Measurements from ENCODE around the gene ATG9A.
"Not testable (repeated sequence)": the region's sequence is repeated elsewhere in the genome, so short reads cannot be mapped to it uniquely, and the experiment has no call there.

The ATG9A gene

DNA sequence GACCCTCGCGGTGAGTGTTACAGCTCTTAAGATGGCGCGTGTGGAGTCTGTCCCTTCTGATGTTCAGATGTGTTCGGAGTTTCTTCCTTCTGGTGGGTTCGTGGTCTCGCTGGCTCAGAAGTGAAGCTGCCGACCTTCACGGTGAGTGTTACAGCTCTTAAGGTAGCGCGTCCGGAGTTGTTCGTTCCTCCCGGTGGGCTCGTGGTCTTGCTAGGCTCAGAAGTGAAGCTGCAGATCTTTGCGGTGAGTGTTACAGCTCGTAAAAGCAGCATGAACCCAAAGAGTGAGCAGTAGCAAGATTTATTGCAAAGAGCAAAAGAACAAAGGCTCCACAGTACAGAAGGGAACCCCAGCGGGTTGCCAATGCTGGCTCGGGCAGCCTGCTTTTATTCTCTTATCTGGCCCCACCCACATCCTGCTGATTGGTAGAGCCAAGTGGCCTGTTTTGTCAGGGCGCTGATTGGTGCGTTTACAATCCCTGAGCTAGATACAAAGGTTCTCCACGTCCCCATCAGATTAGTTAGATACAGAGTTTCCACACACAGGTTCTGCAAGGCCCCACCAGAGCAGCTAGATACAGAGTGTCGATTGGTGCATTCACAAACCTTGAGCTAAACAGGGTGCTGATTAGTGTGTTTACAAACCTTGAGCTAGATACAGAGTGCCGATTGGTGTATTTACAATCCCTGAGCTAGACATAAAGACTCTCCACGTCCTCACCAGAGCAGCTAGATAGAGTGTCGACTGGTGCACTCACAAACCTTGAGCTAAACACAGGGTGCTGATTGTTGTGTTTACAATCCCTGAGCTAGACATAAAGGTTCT, 28.7 kb downstream of the ATG9A start:
- H3K27me3 ChIP-seq (ENCODE audit: control insufficient read depth, insufficient read depth, low read length); H3K4me1 ChIP-seq (ENCODE audit: control insufficient read depth, insufficient read depth, low read length); H3K27ac ChIP-seq (ENCODE audit: low read depth, low read length); H3K4me3 ChIP-seq (ENCODE audit: low read depth, low read length); H3K36me3 ChIP-seq (ENCODE audit: control insufficient read depth, insufficient read depth, low read length); H3K9ac ChIP-seq (ENCODE audit: low read length); H3K9me3 ChIP-seq (ENCODE audit: control insufficient read depth, insufficient read depth, low read depth, low read length): not testable (repeated sequence)

DNA sequence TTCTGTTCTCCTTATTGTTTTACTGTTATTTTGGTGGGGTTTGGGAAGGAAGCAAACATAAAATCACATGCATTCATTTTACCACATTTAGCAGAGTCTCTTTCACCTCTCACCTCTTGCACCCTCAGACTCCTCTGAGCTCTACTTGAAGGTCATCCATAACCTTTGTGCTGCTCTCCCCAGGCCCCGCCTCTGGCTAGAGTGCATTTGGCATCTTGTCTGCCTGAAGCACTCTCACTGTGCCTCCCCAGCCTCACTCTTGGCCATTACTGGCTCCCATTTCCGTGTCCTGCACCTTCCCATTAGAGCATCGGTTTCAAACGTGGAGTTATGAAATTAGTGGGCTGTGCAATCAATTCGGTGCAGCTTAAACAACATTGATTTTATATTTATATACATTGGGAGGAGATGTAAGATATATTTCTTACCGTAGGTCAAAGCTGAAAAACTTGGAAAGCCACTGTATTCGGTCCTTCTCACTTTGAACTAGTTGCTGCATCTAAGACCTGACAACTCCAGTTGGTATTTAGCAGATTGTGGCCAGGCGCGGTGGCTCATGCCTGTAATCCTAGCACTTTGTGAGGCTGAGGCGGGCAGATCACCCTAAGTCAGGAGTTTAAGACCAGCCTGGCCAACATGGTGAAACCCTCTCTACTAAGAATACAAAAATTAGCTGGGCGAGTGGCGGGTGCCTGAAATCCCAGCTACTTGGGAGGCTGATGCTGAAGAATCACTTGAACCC, 29.8 kb downstream of the ATG9A start:
- H3K27ac ChIP-seq (ENCODE audit: low read depth, low read length) = no peak overlapping the region
- H3K4me3 ChIP-seq (ENCODE audit: low read depth, low read length) = no peak overlapping the region
- no peaks in the 10 kb centered on the region for H3K36me3 ChIP-seq (ENCODE audit: control insufficient read depth, insufficient read depth, low read length)
- H3K27me3 ChIP-seq (ENCODE audit: control insufficient read depth, insufficient read depth, low read length) = no peaks in the 10 kb centered on the region
- H3K9ac ChIP-seq (ENCODE audit: low read length) = no peak overlapping the region
- H3K4me1 ChIP-seq (ENCODE audit: control insufficient read depth, insufficient read depth, low read length) = no peaks in the 10 kb centered on the region
- 0 out of 2 replicates have a peak, but pooled peaks cover 2% of the 10 kb centered on the region for H3K9me3 ChIP-seq (ENCODE audit: control insufficient read depth, insufficient read depth, low read depth, low read length)

DNA sequence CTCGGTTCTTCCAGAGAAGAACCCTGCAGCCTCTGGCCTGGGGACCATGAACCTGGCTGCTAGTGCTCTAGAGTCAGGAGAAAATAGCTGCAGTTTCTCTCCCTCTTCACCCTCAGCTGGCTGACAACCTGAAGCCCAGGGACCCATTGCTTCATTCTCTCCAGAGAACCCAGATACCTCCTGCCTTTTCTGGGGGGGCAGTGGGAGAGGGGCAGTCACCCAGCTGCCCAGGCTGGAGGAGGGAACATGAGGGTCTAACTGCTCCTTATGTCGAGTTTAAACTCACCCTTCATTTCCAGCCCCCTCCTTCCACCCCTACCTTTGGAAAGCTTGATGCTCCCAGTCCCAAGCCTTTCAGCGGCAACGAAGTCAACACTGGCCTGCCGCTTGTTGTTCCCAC, 30.5 kb downstream of the ATG9A start:
- H3K4me1 ChIP-seq (ENCODE audit: control insufficient read depth, insufficient read depth, low read length) = no peaks in the 10 kb centered on the region

DNA sequence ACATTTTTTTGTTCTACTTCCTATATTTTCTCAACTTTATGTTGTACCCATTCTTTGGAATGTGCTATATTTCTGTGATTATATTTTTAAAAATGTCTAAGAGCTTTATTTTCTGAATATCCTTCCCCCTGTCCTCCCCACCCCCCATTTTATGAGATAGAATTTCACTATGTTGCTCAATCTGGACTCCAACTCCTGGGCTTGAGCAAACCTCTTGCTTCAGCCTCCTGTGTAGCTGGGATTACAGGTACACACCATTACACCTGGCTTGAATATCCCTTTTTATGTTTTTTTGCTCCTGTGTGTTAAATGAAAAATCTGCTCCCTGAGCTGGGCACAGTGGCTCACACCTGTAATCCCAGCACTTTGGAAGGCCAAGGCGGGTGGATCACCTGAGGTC, 32.0 kb downstream of the ATG9A start:
- Histone ChIP-seq H3K27ac (ENCODE audit: low read depth, low read length) (no peak overlapping the region), H3K9ac (ENCODE audit: low read length) (no peak overlapping the region), H3K9me3 (ENCODE audit: control insufficient read depth, insufficient read depth, low read depth, low read length) (no peaks in the 10 kb centered on the region), H3K36me3 (ENCODE audit: control insufficient read depth, insufficient read depth, low read length) (no peaks in the 10 kb centered on the region), H3K27me3 (ENCODE audit: control insufficient read depth, insufficient read depth, low read length) (no peaks in the 10 kb centered on the region), H3K4me1 (ENCODE audit: control insufficient read depth, insufficient read depth, low read length) (no peaks in the 10 kb centered on the region), H3K4me3 (ENCODE audit: low read depth, low read length) (no peak overlapping the region)

More for the DNA sequence above, 30.5 kb downstream of the ATG9A start:
- no peaks in the 10 kb centered on the region for H3K9me3 ChIP-seq (ENCODE audit: control insufficient read depth, insufficient read depth, low read depth, low read length)
- no peak overlapping the region for H3K27ac ChIP-seq (ENCODE audit: low read depth, low read length)
- no peak overlapping the region for H3K9ac ChIP-seq (ENCODE audit: low read length)
- no peak overlapping the region for H3K4me3 ChIP-seq (ENCODE audit: low read depth, low read length)
- no peaks in the 10 kb centered on the region for H3K36me3 ChIP-seq (ENCODE audit: control insufficient read depth, insufficient read depth, low read length)
- no peaks in the 10 kb centered on the region for H3K27me3 ChIP-seq (ENCODE audit: control insufficient read depth, insufficient read depth, low read length)

DNA sequence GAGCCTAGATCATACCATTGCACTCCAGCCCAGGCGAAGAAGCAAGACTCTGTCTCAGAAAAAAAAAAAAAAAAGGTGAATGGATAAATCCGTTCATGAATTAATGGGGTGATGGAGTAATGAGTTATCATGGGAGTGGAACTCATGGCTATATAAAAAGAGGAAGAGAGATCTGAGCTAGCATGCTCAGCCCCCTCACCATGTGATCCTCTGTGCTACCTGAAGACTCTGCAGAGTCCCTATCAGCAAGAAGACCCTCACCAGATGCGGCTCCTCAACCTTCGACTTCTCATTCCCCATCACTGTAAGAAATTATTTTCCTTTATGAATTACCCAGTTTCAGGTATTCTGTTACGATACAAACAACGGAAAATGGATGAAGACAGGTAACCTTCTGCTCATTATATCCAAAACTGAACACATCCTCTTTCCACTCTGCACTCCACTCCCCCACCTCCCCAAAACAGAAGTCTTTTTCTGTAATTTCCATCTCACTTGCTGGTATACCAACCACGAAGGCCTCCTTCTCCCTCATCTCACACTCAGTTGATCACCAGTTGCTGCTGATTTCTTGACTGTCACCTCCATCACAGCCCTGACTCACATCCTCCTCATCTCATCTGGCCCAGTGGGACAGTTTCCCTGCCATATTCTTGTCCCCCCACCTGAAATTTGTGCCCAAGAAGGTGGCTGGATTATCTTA, 42.5 kb downstream of the ATG9A start:
- H3K36me3 ChIP-seq (ENCODE audit: control insufficient read depth, insufficient read depth, low read length) = peaks cover 25% of the 10 kb centered on the region
- no peaks in the 10 kb centered on the region for H3K27me3 ChIP-seq (ENCODE audit: control insufficient read depth, insufficient read depth, low read length)
- H3K4me1 ChIP-seq (ENCODE audit: control insufficient read depth, insufficient read depth, low read length) = no peaks in the 10 kb centered on the region
- no peaks in the 10 kb centered on the region for H3K9me3 ChIP-seq (ENCODE audit: control insufficient read depth, insufficient read depth, low read depth, low read length)
- no peak overlapping the region for H3K9ac ChIP-seq (ENCODE audit: low read length)
- H3K4me3 ChIP-seq (ENCODE audit: low read depth, low read length) = no peak overlapping the region
- H3K27ac ChIP-seq (ENCODE audit: low read depth, low read length) = no peak overlapping the region

DNA sequence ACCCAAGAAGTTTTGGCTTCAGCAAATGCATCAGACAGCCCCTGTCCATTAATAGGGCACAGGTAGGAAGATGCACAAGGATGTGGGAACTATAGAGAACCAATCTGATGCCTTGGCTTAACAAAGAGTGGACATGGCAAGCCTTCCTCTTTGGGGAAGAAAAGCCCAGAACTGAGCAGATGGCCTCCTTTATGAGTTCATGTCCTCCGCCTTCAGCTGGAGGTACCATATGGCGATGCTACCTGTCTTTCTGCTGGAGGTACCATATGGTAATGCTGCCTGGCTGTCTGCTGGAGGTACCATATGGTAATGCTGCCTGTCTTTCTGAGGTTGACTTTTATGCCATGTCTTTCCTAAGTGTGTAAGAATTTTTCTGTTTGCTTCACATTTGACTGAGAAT, 45.3 kb downstream of the ATG9A start:
- H3K27ac ChIP-seq (ENCODE audit: low read depth, low read length) = no peak overlapping the region
- H3K9ac ChIP-seq (ENCODE audit: low read length) = no peak overlapping the region
- H3K9me3 ChIP-seq (ENCODE audit: control insufficient read depth, insufficient read depth, low read depth, low read length) = no peaks in the 10 kb centered on the region
- H3K36me3 ChIP-seq (ENCODE audit: control insufficient read depth, insufficient read depth, low read length) = peaks cover 49% of the 10 kb centered on the region
- no peaks in the 10 kb centered on the region for H3K27me3 ChIP-seq (ENCODE audit: control insufficient read depth, insufficient read depth, low read length)
- H3K4me3 ChIP-seq (ENCODE audit: low read depth, low read length) = no peak overlapping the region
- peaks cover 1% of the 10 kb centered on the region; the same call in 1 of the 2 replicates for H3K4me1 ChIP-seq (ENCODE audit: control insufficient read depth, insufficient read depth, low read length)

DNA sequence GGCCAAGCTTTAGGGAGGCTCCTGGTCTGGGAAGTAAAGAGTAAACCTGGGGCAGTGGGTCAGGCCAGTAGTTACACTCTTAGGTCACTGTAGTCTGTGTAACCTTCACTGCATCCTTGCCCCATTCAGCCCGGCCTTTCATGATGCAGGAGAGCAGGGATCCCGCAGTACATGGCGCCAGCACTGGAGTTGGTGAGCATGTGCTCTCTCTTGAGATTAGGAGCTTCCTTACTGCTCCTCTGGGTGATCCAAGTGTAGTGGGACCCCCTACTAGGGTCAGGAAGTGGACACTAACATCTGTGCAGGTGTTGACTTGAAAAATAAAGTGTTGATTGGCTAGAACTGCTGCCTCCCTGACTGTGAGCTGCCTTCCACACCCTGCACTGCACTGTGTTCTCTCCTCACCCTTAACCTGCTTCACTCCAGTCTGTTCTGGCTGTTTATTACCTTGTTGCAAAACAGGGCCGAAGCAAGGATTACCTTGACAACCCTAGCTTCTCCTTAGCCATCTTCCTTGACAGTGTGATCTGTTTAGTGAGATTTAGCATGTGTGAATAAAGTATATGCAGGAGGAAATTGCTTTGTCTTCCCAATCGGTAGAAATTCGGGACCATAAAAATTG, 46.2 kb downstream of the ATG9A start:
- Histone ChIP-seq H3K4me3 (ENCODE audit: low read depth, low read length) (no peak overlapping the region), H3K9me3 (ENCODE audit: control insufficient read depth, insufficient read depth, low read depth, low read length) (no peaks in the 10 kb centered on the region), H3K27me3 (ENCODE audit: control insufficient read depth, insufficient read depth, low read length) (no peaks in the 10 kb centered on the region), H3K4me1 (ENCODE audit: control insufficient read depth, insufficient read depth, low read length) (peaks cover 6% of the 10 kb centered on the region), H3K9ac (ENCODE audit: low read length) (no peak overlapping the region), H3K27ac (ENCODE audit: low read depth, low read length) (no peak overlapping the region), H3K36me3 (ENCODE audit: control insufficient read depth, insufficient read depth, low read length) (peaks cover 49% of the 10 kb centered on the region)

DNA sequence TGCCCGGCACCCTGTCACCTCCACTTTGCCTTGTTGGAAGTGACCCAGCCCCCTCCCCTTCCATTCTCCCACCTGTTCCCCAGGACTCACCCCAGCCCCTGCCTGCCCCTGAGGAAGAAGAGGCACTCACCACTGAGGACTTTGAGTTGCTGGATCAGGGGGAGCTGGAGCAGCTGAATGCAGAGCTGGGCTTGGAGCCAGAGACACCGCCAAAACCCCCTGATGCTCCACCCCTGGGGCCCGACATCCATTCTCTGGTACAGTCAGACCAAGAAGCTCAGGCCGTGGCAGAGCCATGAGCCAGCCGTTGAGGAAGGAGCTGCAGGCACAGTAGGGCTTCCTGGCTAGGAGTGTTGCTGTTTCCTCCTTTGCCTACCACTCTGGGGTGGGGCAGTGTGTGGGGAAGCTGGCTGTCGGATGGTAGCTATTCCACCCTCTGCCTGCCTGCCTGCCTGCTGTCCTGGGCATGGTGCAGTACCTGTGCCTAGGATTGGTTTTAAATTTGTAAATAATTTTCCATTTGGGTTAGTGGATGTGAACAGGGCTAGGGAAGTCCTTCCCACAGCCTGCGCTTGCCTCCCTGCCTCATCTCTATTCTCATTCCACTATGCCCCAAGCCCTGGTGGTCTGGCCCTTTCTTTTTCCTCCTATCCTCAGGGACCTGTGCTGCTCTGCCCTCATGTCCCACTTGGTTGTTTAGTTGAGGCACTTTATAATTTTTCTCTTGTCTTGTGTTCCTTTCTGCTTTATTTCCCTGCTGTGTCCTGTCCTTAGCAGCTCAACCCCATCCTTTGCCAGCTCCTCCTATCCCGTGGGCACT, 46.9 kb downstream of the ATG9A start:
- Histone ChIP-seq H3K9me3 (ENCODE audit: control insufficient read depth, insufficient read depth, low read depth, low read length) (no peaks in the 10 kb centered on the region), H3K4me3 (ENCODE audit: low read depth, low read length) (no peak overlapping the region), H3K4me1 (ENCODE audit: control insufficient read depth, insufficient read depth, low read length) (peaks cover 6% of the 10 kb centered on the region), H3K27me3 (ENCODE audit: control insufficient read depth, insufficient read depth, low read length) (no peaks in the 10 kb centered on the region), H3K36me3 (ENCODE audit: control insufficient read depth, insufficient read depth, low read length) (peaks cover 49% of the 10 kb centered on the region), H3K9ac (ENCODE audit: low read length) (no peak overlapping the region), H3K27ac (ENCODE audit: low read depth, low read length) (no peak overlapping the region)

DNA sequence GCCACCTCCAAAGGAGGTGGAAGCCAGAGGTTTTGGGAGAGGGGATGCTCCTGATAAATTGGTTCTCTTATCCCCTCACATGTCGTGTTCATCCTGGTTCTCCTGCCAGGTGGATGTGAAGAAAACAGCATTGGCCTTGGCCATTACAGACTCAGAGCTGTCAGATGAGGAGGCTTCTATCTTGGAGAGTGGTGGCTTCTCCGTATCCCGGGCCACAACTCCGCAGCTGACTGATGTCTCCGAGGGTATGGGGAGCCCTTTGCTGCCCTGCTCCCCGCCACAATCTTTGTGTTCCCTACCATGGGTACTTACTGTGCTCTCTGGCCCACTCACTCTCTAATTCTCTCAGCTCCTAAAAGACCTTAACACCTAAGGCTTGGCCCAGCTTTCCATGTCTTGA, 47.9 kb downstream of the ATG9A start:
- no peak overlapping the region for H3K9ac ChIP-seq (ENCODE audit: low read length)
- H3K27ac ChIP-seq (ENCODE audit: low read depth, low read length) = no peak overlapping the region
- peaks cover 49% of the 10 kb centered on the region for H3K36me3 ChIP-seq (ENCODE audit: control insufficient read depth, insufficient read depth, low read length)
- no peak overlapping the region for H3K4me3 ChIP-seq (ENCODE audit: low read depth, low read length)
- no peaks in the 10 kb centered on the region for H3K9me3 ChIP-seq (ENCODE audit: control insufficient read depth, insufficient read depth, low read depth, low read length)
- no peaks in the 10 kb centered on the region for H3K27me3 ChIP-seq (ENCODE audit: control insufficient read depth, insufficient read depth, low read length)
- H3K4me1 ChIP-seq (ENCODE audit: control insufficient read depth, insufficient read depth, low read length) = peaks cover 6% of the 10 kb centered on the region

DNA sequence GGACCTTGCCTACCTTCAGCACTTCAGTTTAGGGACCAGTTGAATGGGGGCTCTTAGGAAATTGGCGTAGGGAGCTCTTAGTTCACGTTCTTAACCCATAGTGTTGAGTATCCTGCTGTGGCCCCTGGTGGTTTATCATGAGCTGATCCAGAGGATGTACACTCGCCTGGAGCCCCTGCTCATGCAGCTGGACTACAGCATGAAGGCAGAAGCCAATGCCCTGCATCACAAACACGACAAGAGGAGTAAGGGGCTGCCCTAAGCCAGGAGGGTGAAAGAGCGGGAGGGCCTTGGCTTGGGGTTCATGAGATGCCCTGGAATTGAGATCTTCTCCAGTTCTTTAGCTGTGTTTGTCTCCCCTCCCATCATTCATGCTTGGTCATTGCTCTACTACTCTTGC, 48.5 kb downstream of the ATG9A start:
- no peaks in the 10 kb centered on the region for H3K27me3 ChIP-seq (ENCODE audit: control insufficient read depth, insufficient read depth, low read length)
- H3K4me1 ChIP-seq (ENCODE audit: control insufficient read depth, insufficient read depth, low read length) = peaks cover 8% of the 10 kb centered on the region
- H3K36me3 ChIP-seq (ENCODE audit: control insufficient read depth, insufficient read depth, low read length) = peaks cover 49% of the 10 kb centered on the region
- H3K27ac ChIP-seq (ENCODE audit: low read depth, low read length) = no peak overlapping the region
- no peak overlapping the region for H3K9ac ChIP-seq (ENCODE audit: low read length)
- H3K9me3 ChIP-seq (ENCODE audit: control insufficient read depth, insufficient read depth, low read depth, low read length) = no peaks in the 10 kb centered on the region
- no peak overlapping the region for H3K4me3 ChIP-seq (ENCODE audit: low read depth, low read length)
